Measurements from ENCODE around the gene FAM151B.

FAM151B gene

GRCh38 chr5:80487829-80488721, at the start of gene FAM151B:
FAM151B (plus strand) TSS chr5:80488100; CDS start chr5:80488124, 24 bp downstream.
- TF ChIP-seq, protein P1, sequence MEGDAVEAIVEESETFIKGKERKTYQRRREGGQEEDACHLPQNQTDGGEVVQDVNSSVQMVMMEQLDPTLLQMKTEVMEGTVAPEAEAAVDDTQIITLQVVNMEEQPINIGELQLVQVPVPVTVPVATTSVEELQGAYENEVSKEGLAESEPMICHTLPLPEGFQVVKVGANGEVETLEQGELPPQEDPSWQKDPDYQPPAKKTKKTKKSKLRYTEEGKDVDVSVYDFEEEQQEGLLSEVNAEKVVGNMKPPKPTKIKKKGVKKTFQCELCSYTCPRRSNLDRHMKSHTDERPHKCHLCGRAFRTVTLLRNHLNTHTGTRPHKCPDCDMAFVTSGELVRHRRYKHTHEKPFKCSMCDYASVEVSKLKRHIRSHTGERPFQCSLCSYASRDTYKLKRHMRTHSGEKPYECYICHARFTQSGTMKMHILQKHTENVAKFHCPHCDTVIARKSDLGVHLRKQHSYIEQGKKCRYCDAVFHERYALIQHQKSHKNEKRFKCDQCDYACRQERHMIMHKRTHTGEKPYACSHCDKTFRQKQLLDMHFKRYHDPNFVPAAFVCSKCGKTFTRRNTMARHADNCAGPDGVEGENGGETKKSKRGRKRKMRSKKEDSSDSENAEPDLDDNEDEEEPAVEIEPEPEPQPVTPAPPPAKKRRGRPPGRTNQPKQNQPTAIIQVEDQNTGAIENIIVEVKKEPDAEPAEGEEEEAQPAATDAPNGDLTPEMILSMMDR (IDR thresholded peaks at IDR 0.05; ENCODE audit: low read depth, low read length): peak; percentile 38
- DNase-seq (ENCODE audit: extremely low read depth, low read depth): peak; percentile 51

- no peak for DNase-seq (ENCODE audit: extremely low read depth, low read depth)
- TF ChIP-seq, protein P1 (IDR thresholded peaks at IDR 0.05; ENCODE audit: low read depth, low read length): no peak
These were observed 49.2 kb upstream of the FAM151B start for GRCh38 chr5:80438739-80439138.

- TF ChIP-seq, protein P1 (IDR thresholded peaks at IDR 0.05; ENCODE audit: low read depth, low read length): no peak
- DNase-seq (ENCODE audit: extremely low read depth, low read depth): no peak
These were observed 48.7 kb upstream of the FAM151B start for GRCh38 chr5:80439213-80439612.

DNA sequence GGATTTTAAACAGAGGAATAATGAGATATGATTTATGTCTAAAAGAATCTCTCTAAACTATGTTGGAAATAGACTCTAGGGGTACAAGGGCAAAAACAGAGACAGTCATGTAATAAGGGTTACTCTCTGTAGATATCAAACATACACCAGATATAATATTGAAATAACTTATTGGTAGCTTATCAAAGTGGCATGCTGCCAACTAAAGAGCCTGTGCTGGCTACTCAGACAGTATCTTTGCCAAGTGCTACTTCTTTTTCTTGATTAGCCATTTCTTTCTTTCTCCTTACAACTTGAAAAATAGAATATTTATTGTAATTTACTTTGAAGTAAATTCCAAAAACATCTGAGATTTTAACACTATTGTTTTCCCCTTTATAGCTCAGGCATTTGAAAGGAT, 45.2 kb upstream of the FAM151B start:
- TF ChIP-seq, protein P1 (IDR thresholded peaks at IDR 0.05; ENCODE audit: low read depth, low read length): no peak
- no peak for DNase-seq (ENCODE audit: extremely low read depth, low read depth)

DNA sequence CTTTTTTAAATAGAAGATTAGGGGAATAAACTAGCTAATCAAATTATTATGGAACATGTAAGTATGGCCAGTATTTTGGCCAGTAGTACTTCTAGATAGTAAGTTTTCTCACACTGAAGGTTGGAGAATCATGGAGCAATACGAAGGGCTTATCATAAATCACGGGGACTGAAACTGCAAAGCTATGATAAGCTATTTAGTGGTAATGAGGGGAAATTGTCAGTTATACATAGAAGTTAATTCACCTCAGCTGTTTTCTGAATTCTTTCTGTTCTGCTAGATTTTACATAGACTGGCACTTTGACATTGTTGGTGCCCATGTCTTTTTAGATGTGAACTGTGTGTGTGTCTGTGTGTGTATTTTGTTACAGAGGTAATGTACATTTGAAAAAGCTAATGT, 34.5 kb upstream of the FAM151B start:
- TF ChIP-seq, protein P1 (IDR thresholded peaks at IDR 0.05; ENCODE audit: low read depth, low read length): no peak
- no peak for DNase-seq (ENCODE audit: extremely low read depth, low read depth)

- DNase-seq (ENCODE audit: extremely low read depth, low read depth): no peak
- TF ChIP-seq, protein P1 (IDR thresholded peaks at IDR 0.05; ENCODE audit: low read depth, low read length): no peak
These were observed 24.6 kb upstream of the FAM151B start for GRCh38 chr5:80463269-80463668.

DNA sequence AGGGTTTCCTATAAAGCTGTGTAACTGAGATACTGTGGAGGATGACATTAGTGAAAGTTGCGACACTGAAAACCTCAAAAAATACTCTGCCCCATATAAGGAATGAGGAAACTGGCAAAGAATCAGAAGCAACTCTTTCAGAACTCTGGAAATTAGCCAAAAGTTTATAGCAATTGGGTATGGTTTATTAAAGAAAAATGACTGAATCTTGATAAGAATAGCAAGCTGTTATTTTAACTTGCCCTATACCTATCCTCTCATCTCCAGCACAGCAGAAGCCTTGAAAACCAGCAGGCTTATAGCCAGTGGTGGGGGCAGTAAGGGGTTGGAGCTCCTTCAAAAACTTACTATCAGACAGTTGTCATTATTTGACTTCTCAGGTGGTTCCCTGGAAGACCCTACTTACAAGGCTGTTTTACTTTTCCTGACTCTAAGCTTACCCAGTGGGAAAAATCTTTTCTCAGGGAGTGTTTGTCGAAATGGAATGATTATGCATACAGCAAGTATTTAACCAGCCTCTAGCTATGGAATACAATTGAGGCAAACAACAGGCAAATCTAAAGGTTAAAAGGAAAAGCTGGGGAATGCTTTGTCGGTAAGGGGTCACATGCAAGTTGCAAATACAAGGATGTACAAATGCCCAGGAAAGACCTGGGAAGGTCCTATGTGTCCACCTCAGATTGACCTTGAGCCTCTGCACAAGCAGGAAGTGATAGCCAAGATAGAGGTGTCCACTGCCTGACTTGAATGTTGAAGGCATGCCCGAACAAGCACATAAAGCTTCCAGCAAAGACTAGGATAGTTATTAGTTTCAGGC, 21.0 kb upstream of the FAM151B start:
- TF ChIP-seq, protein P1 (IDR thresholded peaks at IDR 0.05; ENCODE audit: low read depth, low read length): no peak

More for the DNA sequence above, 21.0 kb upstream of the FAM151B start:
- DNase-seq (ENCODE audit: extremely low read depth, low read depth): no peak

Measured in AG09319 (cell line).